Upper lobe of right lung (tissue), 1 donor: ENCODE results near the gene WNT9B. TPM values are rescaled to one million over a fixed set of nuclear protein-coding genes. Genes with fewer than 3 reads are reported as not detected.

Experiments
- ATAC-seq: fragments of 200-7000 bp; cut with Tn5 transposase; one replicate; pipeline ENCODE4 v1.9.1; 2020; ENCODE audit warnings: mild to moderate bottlenecking, moderate library complexity
- DNase-seq: peaks from one replicate; pipeline ENCODE4 v3.0.0-alpha.2; 2020
- H3K27ac ChIP-seq: fragments of 200-600 bp; one replicate; pipeline ENCODE4 v1.8.0; 2022
- H3K27me3 ChIP-seq: fragments of 200-600 bp; one replicate; pipeline ENCODE4 v1.8.0; 2022; ENCODE audit warnings: mild to moderate bottlenecking
- H3K36me3 ChIP-seq: fragments of 200-600 bp; one replicate; pipeline ENCODE4 v1.8.0; 2022
- H3K4me1 ChIP-seq: fragments of 200-600 bp; one replicate; pipeline ENCODE4 v1.8.0; 2022
- H3K4me3 ChIP-seq: fragments of 200-600 bp; one replicate; pipeline ENCODE4 v1.8.0; 2022; ENCODE audit warnings: mild to moderate bottlenecking
- H3K9me3 ChIP-seq: fragments of 200-600 bp; one replicate; pipeline ENCODE4 v1.8.0; 2022
- intact Hi-C: fragments of 100-400 bp; cut with DNase I; formaldehyde crosslinking; loops from one replicate; pipeline ENCODE4 v1.11.0; 2022
- total RNA-seq: library from RNA; stranded (reverse); fragmentation: NEBNext Ultra II Directional; extraction: Animal tissue kit (Norgen Biotek cat#: 25700); gene quantifications from one replicate; pipeline ENCODE4 v1.2.1, GENCODE V29; 2021
- TF ChIP-seq, protein P1 (sequence below): fragments of 200-600 bp; IDR thresholded peaks from one replicate; pipeline ENCODE4 v1.8.0; 2022; ENCODE audit warnings: antibody characterized with exemption
- donor health status: DM: no; HTN: yes; CAD: no; lungs with severe emphysema.

Gene WNT9B
- total RNA-seq, 1 donor from 2014 or later: 2.0 TPM

DNA sequence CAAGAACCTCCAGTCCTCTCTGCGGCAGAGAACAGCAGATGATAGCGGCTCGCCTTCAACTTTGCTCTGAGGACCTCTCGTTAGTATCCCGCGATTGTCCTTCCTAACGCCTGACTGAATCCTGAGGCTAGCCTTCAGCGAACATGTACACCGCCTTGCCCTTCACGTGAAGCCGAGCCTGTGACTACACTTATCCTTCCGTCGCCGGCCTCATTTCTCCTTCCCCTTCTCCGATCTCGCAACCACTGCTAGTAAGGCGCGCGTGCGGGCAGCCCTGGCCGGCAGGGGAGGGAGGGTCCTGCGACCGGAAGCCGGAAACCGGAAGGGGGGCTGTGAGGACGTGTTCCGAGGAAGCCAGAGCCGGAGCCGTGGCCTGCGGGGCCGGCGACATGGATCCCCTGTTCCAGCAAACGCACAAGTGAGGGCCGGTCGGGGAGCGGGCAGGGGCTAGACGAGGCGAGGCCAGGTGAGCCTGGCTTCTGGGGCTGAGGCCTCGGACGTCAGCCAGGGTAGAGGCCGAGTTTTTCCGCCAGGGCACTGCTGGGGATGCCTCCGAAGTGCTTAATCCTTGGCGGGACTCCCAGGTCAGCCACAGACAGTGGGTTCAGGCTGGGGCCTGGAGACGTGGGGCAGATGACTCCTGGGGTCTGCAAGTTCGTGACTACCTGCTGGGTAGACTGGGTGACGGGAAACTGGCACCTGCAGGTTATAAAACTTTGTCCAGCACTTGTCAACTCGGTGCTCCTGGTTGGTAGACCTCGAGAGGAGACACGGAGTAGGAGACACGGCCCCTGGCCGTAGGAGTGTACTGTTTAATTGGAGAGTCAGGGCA, 71.6 kb downstream of the WNT9B start, which contains the start of gene GOSR2:
GOSR2 (plus strand) TSS at position 357 of the 832 bp plus-strand sequence; CDS start at position 390, 33 bp downstream.
- TF ChIP-seq, protein P1, sequence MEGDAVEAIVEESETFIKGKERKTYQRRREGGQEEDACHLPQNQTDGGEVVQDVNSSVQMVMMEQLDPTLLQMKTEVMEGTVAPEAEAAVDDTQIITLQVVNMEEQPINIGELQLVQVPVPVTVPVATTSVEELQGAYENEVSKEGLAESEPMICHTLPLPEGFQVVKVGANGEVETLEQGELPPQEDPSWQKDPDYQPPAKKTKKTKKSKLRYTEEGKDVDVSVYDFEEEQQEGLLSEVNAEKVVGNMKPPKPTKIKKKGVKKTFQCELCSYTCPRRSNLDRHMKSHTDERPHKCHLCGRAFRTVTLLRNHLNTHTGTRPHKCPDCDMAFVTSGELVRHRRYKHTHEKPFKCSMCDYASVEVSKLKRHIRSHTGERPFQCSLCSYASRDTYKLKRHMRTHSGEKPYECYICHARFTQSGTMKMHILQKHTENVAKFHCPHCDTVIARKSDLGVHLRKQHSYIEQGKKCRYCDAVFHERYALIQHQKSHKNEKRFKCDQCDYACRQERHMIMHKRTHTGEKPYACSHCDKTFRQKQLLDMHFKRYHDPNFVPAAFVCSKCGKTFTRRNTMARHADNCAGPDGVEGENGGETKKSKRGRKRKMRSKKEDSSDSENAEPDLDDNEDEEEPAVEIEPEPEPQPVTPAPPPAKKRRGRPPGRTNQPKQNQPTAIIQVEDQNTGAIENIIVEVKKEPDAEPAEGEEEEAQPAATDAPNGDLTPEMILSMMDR: no peak
- Histone ChIP-seq H3K9me3 (no peaks in the 10 kb centered on the region), H3K4me1 (peaks cover 20% of the 10 kb centered on the region), H3K27me3 (no peaks in the 10 kb centered on the region), H3K4me3 (peak within 1 kb of the TSS; percentile 79), H3K36me3 (no peaks in the 10 kb centered on the region), H3K27ac (peak within 1 kb of the TSS; percentile 98)
- intact Hi-C loops: no loop called here
- DNase-seq: peak; percentile 96
- peak; percentile 99 for ATAC-seq

DNA sequence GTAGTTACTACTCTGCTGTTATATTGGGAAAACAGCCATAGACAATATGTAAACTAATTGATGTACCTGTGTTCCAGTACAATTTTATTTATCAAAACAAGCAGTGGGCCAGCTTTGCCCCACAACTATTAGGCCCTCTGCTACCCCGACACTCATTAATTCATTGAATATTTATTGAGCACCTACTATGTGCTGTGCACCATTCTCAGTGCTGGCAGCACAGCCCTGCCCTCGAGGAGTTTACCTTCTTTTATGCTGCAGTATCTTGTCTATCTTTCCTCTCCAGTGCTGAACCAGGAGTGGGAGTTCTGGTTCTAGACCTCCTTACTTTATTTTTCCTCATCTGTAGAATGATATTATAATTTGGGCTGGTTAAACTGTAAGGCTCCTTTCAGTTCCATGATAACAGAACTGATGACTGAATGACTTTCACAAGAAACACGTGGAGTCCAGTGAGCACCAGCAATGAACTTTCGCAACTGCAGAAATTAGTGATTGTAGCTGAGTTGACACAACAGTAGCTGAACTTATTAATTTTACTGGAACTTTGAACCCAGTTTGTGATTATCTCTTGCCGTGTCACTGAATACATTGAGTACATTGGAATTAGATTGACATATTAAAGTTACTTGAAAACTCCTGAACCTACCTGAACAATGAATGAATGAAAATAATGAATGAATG, 73.9 kb downstream of the WNT9B start:
- H3K4me3 ChIP-seq: no peak overlapping the region
- ATAC-seq (no peak), DNase-seq (no peak)
- peaks cover 13% of the 10 kb centered on the region for H3K36me3 ChIP-seq
- intact Hi-C loops: no loop called here
- no peak overlapping the region for H3K27ac ChIP-seq
- H3K4me1 ChIP-seq: peaks cover 33% of the 10 kb centered on the region
- H3K27me3 ChIP-seq: no peaks in the 10 kb centered on the region
- TF ChIP-seq, protein P1: no peak
- H3K9me3 ChIP-seq: no peaks in the 10 kb centered on the region

DNA sequence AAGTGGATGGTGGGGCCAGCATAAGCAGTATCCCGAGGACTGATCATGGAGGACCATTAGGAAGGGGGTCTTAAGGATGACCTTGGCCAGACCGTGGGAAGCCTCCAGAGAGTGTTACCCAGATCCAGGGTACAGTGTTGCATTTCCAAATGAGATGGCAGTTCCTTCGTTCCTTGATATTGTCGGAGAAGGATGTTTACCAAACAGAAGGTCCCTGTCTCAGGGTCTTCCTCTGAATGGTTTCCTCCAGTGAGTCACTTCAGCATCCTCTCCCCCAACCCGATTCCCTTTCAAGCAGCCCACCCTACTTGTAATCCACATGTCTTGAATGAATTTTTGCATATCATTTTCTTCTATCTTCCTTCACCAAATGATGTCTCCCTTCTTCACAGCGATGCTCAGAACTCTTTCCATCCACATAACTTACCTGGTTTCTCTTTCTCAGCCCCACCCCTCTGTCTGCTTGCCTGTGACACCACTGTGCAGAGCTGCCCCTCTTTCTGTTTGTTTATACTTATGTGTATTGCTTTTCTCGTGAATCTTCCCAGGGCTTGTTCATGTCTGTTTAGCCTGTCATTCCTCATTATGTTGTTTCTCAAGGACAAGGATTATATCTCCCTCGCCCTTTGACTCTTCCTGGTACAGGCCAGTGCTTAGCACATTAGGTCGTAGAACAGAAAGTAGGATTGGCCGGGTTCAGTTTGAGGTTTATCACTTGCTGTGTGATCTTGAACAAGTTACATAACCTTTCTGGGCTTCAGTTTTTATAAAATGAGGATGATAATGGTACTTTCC, 77.3 kb downstream of the WNT9B start:
- no peak for ATAC-seq

DNA sequence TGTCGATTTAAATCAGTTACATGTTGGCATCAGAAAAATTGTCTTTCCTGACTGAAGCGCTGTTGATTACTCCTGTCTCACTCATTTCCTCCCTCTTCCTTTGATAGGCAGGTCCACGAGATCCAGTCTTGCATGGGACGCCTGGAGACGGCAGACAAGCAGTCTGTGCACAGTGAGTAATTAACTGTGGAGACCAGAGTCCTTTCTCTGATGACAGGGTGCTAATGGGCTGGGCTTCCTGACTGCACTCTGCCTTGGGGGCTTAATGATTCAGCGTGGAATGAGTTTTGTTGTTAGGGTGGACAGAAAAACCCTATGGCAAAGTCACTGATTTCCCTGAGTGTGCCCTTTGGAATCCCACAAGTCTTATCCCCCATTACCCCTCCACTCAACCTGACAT, 78.0 kb downstream of the WNT9B start:
- DNase-seq (no peak), ATAC-seq (peak; percentile 39)
- Histone ChIP-seq H3K9me3 (no peaks in the 10 kb centered on the region), H3K4me1 (peaks cover 24% of the 10 kb centered on the region), H3K36me3 (peaks cover 54% of the 10 kb centered on the region), H3K4me3 (no peak overlapping the region), H3K27me3 (no peaks in the 10 kb centered on the region), H3K27ac (peak overlapping the region; percentile 17)
- TF ChIP-seq, protein P1: no peak
- intact Hi-C loops: no loop called here

More for the DNA sequence above, 77.3 kb downstream of the WNT9B start:
- H3K27ac ChIP-seq: peak overlapping the region; percentile 17
- peaks cover 31% of the 10 kb centered on the region for H3K4me1 ChIP-seq
- peaks cover 46% of the 10 kb centered on the region for H3K36me3 ChIP-seq
- no peak for DNase-seq
- H3K4me3 ChIP-seq: no peak overlapping the region
- H3K27me3 ChIP-seq: no peaks in the 10 kb centered on the region
- H3K9me3 ChIP-seq: no peaks in the 10 kb centered on the region
- TF ChIP-seq, protein P1: no peak
- intact Hi-C loops: no loop called here

DNA sequence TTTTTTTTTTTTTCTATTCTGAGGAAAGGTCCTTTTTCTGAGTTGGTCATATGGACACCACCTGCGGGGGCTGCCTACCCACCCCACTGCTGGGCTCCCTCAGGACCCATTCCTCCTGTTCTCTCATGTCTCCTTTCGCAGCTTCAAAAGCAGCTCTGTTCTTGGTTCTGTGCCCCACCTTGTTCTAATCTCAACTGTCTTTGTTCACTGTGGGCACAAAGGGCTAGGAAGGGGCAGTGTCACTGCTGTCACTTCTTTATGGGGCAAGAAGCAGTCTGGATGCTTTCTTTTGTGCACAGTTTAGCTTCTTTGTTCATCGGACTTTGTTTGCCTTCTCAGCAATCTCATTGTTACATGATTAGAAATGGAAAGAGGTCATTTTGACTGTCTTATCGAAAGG, 78.7 kb downstream of the WNT9B start:
- ATAC-seq (no peak), DNase-seq (no peak)
- no peak overlapping the region for H3K27ac ChIP-seq
- H3K36me3 ChIP-seq: peaks cover 60% of the 10 kb centered on the region
- no peak overlapping the region for H3K4me3 ChIP-seq
- no peaks in the 10 kb centered on the region for H3K27me3 ChIP-seq
- TF ChIP-seq, protein P1: no peak
- H3K9me3 ChIP-seq: no peaks in the 10 kb centered on the region
- peaks cover 17% of the 10 kb centered on the region for H3K4me1 ChIP-seq
- intact Hi-C loops: no loop called here
